ENCODE data around the gene PADI3. TPM values are rescaled to one million over a fixed set of nuclear protein-coding genes. Genes with fewer than 3 reads are reported as not detected.
"Not testable (repeated sequence)": the region's sequence is repeated elsewhere in the genome, so short reads cannot be mapped to it uniquely, and the experiment has no call there.

Gene PADI3
- polyA plus RNA-seq, 5 donors, result 0.04 to 0.05 TPM; not detected in 3

DNA sequence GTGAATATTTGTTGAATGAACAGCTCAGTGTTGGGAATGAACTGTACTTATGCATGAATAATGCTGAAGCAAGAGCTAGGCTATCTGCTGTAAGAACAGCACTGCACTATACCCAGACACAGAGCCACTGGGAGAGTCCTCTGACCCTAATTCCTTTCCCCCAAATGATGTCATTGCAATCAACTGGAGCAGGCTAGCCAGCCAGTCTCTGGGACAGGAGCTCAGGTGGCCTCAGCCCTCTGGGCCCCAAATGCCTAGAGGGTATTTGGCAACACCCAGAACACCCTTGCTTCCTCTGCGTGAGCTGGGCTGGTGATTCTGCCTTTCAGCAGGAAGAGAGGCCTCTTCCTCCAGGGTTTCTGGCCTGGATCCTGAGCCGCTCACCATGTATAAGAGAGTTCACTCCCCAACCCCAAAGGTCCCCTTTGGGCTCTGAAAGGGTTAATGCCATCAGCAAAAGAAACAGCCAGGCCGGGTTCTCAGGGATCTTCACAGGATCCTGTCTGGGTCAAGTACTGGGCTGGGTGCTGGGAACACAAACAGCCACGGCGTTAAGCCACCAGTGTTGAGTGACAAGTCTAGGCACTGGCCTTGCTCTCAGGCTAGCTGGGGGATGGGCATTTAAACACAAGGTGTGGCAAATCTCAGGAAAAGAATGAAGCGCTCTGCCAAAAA lies 55.4 kb downstream of the PADI3 start:
- DNase-seq, result no peak

DNA sequence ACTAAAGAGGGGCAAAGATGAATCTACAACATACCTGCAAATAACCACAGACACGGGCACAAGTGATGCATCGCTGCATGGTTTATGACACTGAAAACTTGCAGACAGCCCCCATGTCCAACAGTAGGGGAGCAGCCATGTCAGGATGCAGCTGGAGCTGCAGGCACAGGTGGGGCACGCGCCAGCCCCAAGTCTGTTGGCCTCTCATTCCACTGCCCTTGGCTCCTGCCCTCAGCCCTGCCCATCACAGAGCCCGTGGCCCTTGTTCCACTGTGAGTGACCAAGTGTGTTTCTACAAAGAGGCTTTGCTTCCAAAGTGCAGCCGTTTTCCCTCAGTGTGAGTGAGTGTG lies 55.9 kb downstream of the PADI3 start:
- DNase-seq, result no peak

DNA sequence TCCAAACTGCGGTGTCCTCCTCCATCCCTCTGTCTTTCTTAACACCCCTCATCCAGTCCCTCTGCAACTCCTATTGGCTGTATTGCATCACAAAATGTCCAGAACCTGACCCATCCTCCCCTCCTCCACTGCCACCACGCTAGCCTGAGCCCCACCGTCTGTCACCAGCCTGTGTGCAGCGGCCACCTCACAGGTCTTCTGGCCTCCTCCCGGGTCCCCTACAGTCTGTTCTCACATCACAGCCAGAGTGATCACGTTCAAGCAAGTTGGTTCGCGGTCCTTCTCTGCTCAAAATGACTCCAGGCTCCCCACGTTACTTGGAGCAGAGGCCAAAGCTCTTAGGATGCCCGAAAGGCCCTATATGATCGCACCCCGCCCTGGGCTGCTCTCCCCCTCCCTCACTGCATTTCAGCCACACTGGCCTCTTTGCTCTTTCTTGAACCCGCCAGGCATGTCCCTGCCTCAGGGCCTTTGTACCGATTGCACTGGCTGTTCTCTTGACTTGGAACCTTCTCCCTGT lies 56.7 kb downstream of the PADI3 start:
- DNase-seq, result no peak

DNA sequence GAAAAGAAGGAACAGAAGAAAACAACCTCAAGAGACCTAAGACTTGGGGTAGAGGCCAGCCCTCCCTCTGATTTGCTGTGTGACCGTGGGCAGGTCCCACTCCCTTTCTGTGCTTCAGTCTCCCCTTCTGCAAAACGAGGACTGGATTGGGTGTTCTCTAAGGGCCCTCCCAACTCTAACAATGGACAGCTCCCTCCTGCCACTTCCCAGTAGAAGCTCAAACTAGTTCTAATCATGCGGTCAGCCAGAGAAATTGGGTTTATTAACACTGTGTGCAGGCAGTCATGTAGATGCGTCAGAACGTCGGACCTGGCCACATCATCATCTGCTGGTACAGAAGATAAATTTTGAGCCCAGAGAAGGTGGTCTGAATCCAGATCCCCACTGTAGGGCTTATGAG lies 57.5 kb downstream of the PADI3 start:
- no peak for DNase-seq

DNA sequence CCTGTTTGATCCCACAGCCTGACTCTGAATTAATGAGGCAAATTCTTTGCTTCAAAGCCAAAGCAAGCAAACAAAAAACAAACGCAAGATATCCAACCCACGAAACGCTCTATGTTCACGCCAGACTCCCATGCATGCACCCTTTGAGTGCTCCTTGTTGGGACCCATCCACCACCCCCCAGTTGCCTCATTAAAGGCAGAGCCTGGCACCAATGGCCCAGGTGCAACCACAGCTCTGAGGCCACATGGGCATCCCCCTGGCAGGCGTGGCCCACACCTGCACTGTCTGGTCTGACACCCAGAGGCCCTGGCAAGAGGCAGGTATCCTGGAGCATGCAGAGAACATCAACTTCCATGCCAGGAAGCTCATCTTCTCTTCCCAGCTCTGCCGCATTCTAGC lies 58.0 kb downstream of the PADI3 start:
- DNase-seq, result no peak

DNA sequence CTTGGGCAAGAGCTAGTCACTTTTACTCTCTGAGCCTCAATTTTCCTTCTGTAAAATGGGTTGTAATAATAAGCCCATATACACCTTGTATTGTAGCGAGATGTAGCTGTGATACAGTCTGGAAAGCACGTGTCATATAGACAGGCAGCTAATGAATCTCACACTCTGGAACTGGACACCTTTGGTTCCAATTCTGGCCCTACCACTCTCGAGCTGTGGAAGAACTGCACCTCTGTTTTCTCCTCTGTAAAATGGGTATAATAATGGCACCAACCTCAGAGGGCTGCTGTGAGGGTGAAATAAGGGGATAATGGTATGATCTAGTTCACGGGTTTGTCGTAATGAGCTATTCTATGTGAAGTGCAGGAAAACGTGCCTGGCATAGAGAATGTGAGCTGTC lies 58.4 kb downstream of the PADI3 start:
- DNase-seq, result no peak

DNA sequence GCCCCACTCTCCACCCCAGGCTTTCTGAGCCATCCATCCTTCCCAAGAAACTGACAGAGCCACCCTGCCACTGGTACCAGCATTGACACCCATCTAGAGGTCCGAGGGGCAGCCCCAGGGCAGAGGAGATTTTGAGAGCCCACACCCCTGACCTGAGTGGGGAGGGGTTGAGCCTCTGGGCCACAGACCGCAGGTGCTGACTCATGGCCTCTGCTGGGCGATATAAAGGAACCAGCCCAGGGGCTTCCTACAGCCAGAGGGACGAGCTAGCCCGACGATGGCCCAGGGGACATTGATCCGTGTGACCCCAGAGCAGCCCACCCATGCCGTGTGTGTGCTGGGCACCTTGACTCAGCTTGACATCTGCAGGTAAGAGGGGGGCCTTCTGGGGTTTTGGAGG lies 59.0 kb downstream of the PADI3 start, which contains the start of gene PADI4:
Gene PADI4 (plus strand): TSS at position 252 of the 400 bp plus-strand sequence. CDS start 26 bp downstream, at position 278.
- DNase-seq, result no peak

DNA sequence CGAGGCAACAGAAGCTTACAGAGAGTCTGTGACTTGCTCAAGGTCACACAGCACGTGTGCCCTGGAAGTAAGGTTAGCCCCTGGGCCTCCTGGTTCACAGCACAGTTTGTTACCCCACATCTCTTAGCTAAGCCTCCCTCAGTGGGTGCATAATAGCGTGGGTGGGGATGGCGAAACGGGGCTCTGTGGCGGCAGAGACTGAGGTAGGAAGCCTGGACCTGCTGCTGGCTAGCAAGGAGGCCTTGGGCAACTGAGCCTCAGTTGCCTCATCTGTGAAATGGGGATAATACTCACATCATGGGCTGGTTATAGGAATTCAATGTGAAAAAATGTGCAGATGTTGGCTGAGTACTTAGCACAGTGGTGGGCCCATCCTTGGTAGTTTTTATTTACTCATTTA lies 59.7 kb downstream of the PADI3 start:
- no peak for DNase-seq

DNA sequence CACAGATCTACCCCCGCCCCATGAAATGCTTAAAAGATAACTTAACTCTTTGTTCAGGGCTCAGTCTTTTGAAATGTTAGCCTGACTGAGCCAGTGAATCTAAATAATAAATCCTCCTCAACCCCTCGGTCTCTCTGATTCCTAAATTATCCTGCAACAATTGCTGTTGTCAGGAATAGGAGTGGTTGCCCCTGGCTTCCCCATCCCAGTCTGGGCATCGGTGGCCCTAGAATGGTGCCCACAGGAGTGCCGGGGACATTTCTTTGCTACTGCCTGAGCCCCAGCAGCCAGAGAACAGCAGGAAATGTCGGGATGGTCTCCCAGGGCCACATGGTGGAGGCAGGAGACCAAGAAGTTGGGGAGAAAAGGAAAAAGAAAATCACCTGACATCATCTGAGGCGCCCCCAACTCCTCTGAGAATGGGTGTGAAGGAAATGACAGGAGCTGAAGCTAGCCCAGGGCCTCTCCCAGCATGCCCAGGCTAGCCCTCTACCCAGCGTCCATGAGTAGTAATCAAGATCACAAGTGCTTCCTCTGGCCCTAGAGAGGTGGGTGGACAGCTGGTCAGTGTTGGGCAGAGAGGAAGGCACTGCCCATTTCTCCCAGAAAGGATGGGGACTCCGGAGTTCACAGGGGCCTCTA lies 60.6 kb downstream of the PADI3 start:
- DNase-seq, result no peak

DNA sequence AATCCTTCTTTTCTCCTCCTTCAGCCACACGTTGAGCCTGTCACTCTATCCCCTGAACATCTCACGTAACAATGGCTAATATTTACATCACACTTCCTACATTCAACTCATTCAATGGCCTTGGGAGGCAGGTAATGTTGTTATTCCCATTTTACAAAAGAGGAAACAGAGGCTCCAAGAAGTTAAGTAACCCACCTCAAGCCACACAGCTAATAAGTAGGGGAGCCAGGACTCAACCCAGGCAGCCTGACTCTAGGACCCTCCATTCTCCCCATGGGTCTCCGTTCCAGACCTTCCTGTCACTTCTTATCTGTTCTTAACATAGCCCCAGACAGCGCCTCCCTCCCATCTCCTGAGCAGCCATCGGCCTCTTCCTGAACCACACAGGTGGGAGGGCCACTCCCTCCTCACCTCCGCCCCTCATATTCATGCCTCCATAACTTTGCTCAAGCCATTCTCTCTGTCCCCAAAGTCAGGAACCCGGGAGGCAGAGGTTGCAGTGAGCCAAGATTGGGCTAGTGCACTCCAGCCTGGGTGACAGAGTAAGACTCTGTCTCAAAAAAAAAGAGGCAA lies 61.3 kb downstream of the PADI3 start:
- DNase-seq, result no peak

DNA sequence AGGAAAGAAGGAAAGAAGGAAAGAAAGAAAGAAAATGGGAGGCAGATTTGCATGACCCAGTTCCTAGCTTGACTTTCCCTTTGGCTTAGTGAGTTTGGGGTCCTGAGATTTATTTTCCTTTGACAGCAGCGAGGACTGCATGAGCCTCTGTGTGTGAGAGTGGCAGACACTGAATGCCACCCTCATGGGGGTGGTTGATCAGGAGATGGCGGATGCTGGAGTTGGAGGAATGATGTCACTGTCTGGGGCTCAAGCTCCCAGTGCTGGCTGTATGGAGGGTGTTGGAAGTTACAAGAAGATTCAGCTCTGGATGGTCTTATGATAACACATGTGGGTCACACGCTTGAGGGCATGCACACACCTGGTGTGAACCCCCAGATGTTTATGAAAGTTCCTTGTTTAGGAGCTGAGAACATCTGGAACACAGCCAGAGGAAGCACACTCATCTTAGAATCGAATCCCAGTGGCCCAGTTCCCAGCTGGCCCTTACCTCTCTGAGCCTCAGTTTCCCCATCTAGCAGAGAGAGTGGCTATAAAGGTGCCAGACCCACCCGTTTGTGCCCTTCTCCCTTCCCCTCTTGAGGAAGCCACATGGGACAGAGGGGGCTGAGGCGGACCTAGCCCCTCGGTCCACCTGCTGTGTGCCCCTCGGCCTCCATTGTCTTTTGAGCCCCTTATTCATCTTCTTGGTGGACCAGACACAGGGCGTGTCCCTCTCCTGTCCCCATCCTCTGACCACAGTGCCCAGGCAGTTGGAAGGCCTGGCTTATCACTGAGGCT lies 64.8 kb downstream of the PADI3 start:
- no peak for DNase-seq

DNA sequence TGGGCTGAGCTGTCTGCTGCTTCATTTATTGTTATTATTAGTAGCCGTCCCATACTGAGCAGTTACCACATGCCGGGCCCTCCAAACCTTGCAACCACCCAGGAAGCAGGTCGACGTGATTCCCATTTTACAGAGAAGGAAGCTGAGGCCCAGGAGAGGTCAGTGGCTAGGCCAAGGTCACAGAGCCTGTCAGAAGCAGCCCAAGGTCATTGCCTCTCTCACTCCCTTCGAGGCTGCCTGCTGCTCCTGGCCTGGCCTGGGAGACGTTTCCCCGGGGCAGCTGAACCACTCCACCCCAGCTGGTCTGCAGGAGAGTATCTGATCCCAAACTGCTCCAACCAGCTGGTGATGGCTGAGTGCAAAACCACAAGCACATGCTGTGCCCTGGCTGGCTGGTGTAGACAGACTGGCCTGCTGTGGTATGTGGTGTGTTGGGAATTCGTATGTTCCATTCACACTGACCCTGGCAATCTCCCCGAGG lies 65.6 kb downstream of the PADI3 start:
- no peak for DNase-seq

DNA sequence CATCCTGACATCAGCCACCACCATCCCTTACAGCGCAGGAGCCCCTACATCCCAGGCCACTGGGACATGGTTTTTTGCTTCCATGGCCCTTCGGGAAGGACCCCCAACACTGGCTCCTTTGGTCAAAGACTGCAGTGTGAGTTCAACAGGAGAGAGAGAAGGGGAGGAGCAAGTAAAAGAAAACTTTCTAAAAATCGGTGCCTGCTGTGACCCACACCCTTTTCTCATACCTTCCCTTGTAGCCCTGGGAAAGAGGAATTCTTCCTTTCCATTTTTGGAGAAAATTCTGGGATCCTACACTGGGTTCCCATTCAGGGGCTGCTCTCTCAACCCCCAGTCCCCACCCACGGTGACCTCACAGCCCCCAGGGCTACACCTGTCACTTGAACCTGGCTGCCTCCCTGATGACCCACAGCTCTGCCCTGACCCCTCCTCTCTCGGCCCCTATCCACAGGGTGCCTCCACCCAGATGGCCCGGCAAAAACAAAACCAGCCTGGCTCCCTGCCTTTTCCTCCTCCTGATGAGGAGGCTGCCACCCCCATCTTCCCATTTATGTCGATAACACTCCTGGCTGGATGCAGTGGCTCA lies 66.7 kb downstream of the PADI3 start:
- DNase-seq, result no peak

DNA sequence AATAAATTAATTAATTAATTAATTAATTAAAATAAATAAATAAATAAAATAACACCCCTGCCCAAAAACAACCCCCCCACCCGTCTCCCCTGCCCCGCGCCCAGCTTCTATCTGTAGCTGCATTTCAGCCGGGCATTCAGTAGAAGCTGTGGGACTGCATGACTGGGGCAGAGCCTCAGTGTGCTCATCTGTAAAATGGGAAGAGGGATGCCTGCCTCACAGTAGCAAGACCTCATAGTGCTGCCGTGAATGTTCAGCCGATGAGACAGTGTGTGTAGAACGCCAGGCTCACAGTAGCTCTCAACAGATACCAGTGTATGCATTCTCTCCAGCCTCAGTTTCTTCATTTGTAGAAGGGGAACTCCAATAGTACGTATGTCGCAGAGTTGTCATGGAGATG lies 67.8 kb downstream of the PADI3 start:
- no peak for DNase-seq

DNA sequence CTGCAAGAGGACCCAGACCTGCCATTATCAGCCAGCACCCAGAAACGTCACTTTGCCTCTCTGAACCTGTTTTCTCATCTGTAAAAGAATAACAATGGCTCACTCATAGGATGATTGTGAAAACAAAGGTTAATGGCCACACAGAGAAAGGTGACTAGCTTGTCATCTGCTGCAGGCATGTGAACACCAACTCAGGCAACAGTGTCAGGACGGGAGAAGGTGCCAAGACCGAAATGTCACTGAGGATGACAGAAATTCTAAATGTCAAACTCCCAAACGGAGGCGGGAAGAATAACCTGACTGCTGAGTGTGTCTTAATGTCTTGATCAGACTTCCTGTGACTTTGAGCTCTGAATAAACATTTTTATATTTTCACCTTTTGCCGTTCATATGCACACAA lies 69.4 kb downstream of the PADI3 start:
- DNase-seq, result no peak

DNA sequence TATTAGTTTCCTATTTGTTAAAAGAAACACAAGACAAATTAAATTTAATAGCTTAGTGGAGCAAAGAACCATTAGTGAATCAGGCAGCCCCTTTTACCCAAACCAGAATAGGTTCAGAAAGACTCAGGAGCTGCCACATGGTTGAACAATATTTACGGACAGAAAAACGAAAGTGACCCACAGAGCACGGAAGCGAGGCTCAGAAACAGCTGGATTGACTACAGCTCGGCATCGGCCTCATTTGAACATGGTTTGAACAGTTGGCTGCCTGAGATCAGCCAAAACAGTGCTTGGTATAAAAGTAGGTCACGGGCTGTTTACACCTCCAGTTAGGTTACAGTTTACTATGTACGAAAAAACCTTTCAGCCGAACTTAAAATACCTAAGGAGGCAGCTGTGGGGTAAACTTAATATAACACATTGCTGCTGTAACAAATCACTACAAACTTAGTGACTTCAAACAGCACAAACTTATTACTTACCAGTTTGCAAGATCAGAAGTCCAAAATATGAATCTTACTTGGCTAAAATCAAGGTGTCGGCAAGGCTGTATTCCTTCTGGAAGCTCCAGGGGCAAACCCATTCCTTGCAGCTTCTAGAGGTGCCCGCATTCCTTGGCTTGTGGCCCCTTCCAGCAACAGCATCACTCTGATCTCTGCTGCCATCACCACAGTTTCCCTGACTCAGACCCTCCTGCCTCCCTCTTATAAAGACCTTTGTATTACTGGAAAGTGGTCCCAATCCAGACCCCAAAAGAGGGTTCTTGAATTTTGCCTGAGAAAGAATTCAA lies 70.9 kb downstream of the PADI3 start:
- DNase-seq, result no peak

DNA sequence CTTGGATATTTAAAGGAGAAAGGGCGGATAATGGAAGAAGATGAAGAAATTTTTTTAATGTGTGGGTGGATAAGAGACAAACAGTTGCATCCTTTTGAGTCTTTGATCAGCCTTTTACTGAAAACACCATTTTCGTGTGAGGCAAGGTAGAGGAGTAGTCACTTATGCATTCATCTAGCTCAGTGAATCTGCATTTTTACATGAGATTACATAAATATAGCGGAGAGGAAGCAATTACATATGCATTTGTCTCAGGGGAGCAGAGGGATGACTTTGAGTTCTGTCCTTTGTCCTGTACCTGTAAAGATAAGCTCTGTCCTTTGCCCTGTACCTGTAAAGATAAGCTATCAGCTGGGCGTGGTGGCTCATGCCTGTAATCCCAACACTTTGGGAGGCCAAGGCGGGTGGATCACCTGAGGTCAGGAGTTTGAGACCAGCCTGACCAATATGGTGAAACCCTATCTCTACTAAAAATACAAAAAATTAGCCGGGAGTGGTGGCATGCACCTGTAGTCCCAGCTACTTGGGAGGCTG lies 73.0 kb downstream of the PADI3 start:
- DNase-seq, result not testable (repeated sequence)

DNA sequence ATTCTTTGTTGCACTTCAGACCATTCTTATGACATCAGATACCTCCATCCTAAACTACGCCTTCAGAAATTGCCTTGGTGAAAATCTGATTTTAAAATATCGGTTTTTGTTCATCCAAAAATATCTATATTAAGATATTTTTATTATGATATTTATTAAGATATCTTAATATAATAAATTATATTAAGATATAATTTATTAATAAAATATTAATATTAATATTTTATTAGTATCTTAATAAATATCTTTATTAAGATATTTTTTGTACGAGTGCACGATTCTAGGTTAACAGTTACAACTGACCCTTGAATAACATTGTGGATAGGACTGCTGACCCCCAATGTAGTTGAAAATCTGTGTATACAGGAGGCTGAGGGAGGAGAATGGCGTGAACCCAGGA lies 80.0 kb downstream of the PADI3 start:
- DNase-seq, result no peak

DNA sequence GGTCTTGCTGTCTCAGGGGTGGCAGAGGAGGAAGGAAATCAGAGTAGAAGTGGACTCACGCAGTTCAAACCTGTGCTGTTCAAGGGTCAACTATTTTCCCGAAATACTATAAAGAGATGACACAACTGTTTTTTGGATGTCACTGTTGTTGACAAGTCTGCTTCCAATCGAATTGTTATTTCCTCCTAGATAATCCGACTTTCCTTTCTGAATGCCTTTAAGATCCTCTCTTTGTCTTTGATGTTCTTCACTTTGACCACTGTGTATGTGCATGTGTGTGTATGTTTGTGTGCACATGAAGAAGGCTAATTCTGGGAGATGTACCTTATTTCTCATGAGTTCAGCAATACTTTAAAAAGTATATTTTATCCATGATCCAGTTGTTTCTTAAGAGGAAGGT lies 80.7 kb downstream of the PADI3 start:
- no peak for DNase-seq

DNA sequence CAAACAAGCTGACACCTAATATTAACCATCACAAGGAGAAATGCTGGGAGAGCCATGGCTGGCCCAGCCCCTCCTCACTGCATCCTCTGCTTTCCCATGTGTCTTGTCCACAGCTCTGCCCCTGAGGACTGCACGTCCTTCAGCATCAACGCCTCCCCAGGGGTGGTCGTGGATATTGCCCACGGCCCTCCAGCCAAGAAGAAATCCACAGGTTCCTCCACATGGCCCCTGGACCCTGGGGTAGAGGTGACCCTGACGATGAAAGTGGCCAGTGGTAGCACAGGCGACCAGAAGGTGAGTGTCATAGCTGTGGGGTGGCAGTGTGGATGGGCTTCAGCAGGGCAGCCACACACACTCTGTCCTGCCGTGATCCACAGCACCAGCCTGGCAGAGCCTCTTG lies 82.0 kb downstream of the PADI3 start:
- DNase-seq, result no peak

DNA sequence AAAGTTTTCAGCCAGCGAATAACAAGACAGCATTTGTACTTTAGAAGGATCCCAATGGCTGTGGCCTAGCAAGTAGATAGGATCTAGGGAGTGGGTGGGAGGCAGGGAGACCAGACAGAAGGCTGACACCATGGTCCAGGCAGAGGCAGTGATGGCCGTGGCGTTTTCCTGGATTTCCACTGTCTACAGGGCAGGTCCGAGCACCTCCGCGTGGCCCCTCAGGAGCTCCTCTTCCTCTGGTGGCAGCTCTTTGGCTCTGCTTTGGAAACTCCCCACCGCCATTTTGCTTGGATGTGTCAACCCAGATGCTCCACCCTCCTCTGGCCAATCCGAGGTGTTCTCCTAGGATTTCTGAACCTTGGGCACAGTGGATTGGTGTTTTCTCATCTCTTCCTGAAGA lies 84.2 kb downstream of the PADI3 start:
- DNase-seq, result no peak
